GM12801 (cell line): Measurements from ENCODE around the gene VTA1.

Source experiments
- CTCF ChIP-seq: IDR thresholded peaks from one replicate; pipeline ENCODE4 v1.5.1; 2011; ENCODE audit warnings: control low read depth; ENCODE audit not compliant: insufficient read length; ENCODE audit errors: extremely low read depth

The VTA1 gene

GRCh38 chr6:142132625-142133024, 14.4 kb upstream of the VTA1 start, which contains the start of gene GJE1:
TSS of gene GJE1 (plus strand) at chr6:142132925. CDS start at chr6:142133159, 234 bp downstream.
- TF ChIP-seq CTCF: no peak

GRCh38 chr6:142138876-142139275, 8.2 kb upstream of the VTA1 start:
- TF ChIP-seq CTCF: no peak

- TF ChIP-seq CTCF: no peak
Observed at GRCh38 chr6:142152746-142153145, 5.7 kb downstream of the VTA1 start.

- TF ChIP-seq CTCF: no peak
Observed at GRCh38 chr6:142153196-142153595, 6.1 kb downstream of the VTA1 start.

GRCh38 chr6:142154336-142154735, 7.3 kb downstream of the VTA1 start:
- no peak for TF ChIP-seq CTCF

GRCh38 chr6:142155091-142155490, 8.0 kb downstream of the VTA1 start:
- TF ChIP-seq CTCF: no peak

- no peak for TF ChIP-seq CTCF
Observed at GRCh38 chr6:142155895-142156757, 9.1 kb downstream of the VTA1 start.
